Hindlimb muscle (tissue), 1 donor: ENCODE measurements around the gene ILRUN. TPM values are rescaled to one million over a fixed set of nuclear protein-coding genes. Genes with fewer than 3 reads are reported as not detected.
"Not testable (repeated sequence)": the region's sequence is repeated elsewhere in the genome, so short reads cannot be mapped to it uniquely, and the experiment has no call there.

ENCODE experiments used
- DNase-seq: peaks from one replicate; pipeline ENCODE4 v3.0.0-alpha.2; 2013
- polyA plus RNA-seq: library from polyadenylated mRNA; unstranded; fragments of 120-200 nt; gene quantifications from one replicate; pipeline ENCODE4 v1.2.1, GENCODE V29; 2013; ENCODE audit not compliant: insufficient read length

The ILRUN gene
- polyA plus RNA-seq, 1 donor: 90.5 TPM

- no peak for DNase-seq
These were observed 32.7 kb downstream of the ILRUN start for GRCh38 chr6:34663831-34664255.

- no peak for DNase-seq
These were observed 33.2 kb downstream of the ILRUN start for GRCh38 chr6:34663371-34663770.

GRCh38 chr6:34661357-34661756, 35.2 kb downstream of the ILRUN start:
- no peak for DNase-seq

- DNase-seq: no peak
These were observed 37.8 kb downstream of the ILRUN start for GRCh38 chr6:34658605-34659265.

- DNase-seq: not testable (repeated sequence)
These were observed 38.5 kb downstream of the ILRUN start for GRCh38 chr6:34657979-34658480.

GRCh38 chr6:34657307-34657978, 39.1 kb downstream of the ILRUN start:
- DNase-seq: peak; percentile 78

GRCh38 chr6:34657037-34657306, 39.6 kb downstream of the ILRUN start:
- DNase-seq: no peak

GRCh38 chr6:34656378-34657036, 40.1 kb downstream of the ILRUN start:
- DNase-seq: no peak

- not testable (repeated sequence) for DNase-seq
These were observed 40.6 kb downstream of the ILRUN start for GRCh38 chr6:34655876-34656377.

- DNase-seq: no peak
These were observed 42.4 kb downstream of the ILRUN start for GRCh38 chr6:34654061-34654710.

- no peak for DNase-seq
These were observed 44.3 kb downstream of the ILRUN start for GRCh38 chr6:34652263-34652662.

GRCh38 chr6:34650823-34651222, 45.7 kb downstream of the ILRUN start:
- DNase-seq: no peak

GRCh38 chr6:34650232-34650631, 46.3 kb downstream of the ILRUN start:
- DNase-seq: not testable (repeated sequence)

GRCh38 chr6:34648806-34649205, 47.8 kb downstream of the ILRUN start:
- DNase-seq: no peak

Other genes with a start within 250 kb of the ILRUN start
- 1.1 TPM for gene PACSIN1, start 230.7 kb downstream of the ILRUN start, polyA plus RNA-seq
- not detected for gene SPDEF, start 140.4 kb downstream of the ILRUN start, polyA plus RNA-seq
- gene SNRPC, start 60.7 kb upstream of the ILRUN start, polyA plus RNA-seq: 120 TPM
- gene BLTP3A, start 95.3 kb upstream of the ILRUN start, polyA plus RNA-seq: 15.9 TPM
- 46.2 TPM for gene TAF11, start 191.3 kb upstream of the ILRUN start, polyA plus RNA-seq
- gene ANKS1A, start 192.5 kb upstream of the ILRUN start, polyA plus RNA-seq: 64.0 TPM